HCT116 (cell line): ENCODE results near the gene ZBTB47. TPM values are rescaled to one million over a fixed set of nuclear protein-coding genes. Genes with fewer than 3 reads are reported as not detected.

Experiments used
- ATAC-seq: fragments of 200-7000 bp; cut with Tn5 transposase; 2 replicates; pipeline ENCODE4 v1.9.1; 2020; ENCODE audit warnings: mild to moderate bottlenecking, moderate library complexity
- BruUV-seq: library from RNA; stranded (reverse); fragments of 400-500 nt; replicated peaks from 2 replicates; lab custom pipeline; 2021; lab: Mats Ljungman, UMichigan
- CTCF ChIA-PET: fragments of 300-600 bp; sonication (Branson Sonifier 250); formaldehyde crosslinking; loops from one replicate; lab custom pipeline; 2021; ENCODE audit warnings: antibody characterized with exemption; lab: Charles Lee
- POLR2A ChIA-PET: fragments of 300-600, 350-600 bp; sonication (Branson Sonifier 250); formaldehyde crosslinking; loops from one replicate; lab custom pipeline; 2021; ENCODE audit warnings: antibody characterized with exemption; lab: Charles Lee
- RAD21 ChIA-PET, 2 experiments: fragments of 300-600 bp; sonication (Branson Sonifier 250); formaldehyde crosslinking; loops; one replicate each; lab custom pipeline; 2023; ENCODE audit warnings: low total read pairs in 2 of 2; ENCODE audit not compliant: uncharacterized antibody in 2 of 2, unreplicated experiment in 2 of 2, low non-redundant PET in 1 of 2; lab: Charles Lee
- DNase-seq: peaks from one replicate; pipeline ENCODE4 v3.0.0-alpha.2; 2010; ENCODE audit warnings: low read depth, low spot score
- H2AFZ ChIP-seq: fragments of 200-600 bp; shearing (Covaris generic), sonication (generic); 2 replicates; pipeline ENCODE4 v1.6.1; 2017; ENCODE audit warnings: low read depth, mixed run types, mixed read lengths, antibody characterized with exemption, low read length; ENCODE audit not compliant: poor library complexity, severe bottlenecking
- H3K27ac ChIP-seq: 2 replicates; pipeline ENCODE4 v1.5.1; 2012; ENCODE audit warnings: low read depth, low read length
- H3K27me3 ChIP-seq: fragments of 200-600 bp; sonication (generic); 2 replicates; pipeline ENCODE4 v1.6.1; 2016; ENCODE audit warnings: mixed run types, low read length, mixed read lengths; ENCODE audit not compliant: insufficient read depth
- H3K36me3 ChIP-seq, 2 experiments: fragments of 200-500 bp in 1 of 2; fragments of 200-600 bp in 1 of 2; sonication (Bioruptor generic) in 1 of 2; sonication (generic) in 1 of 2; 2 replicates each; pipeline versions ENCODE4 v1.5.1 to v1.6.1; 2014 to 2016; ENCODE audit warnings: low read length in 2 of 2, inconsistent platforms in 1 of 2, mixed read lengths in 1 of 2, mixed run types in 1 of 2; ENCODE audit not compliant: insufficient read depth in 2 of 2, control insufficient read depth in 1 of 2
- H3K4me1 ChIP-seq, 2 experiments: fragments of 200-600 bp in 1 of 2; sonication (generic) in 1 of 2; 2 replicates each; pipeline versions ENCODE4 v1.5.1 to v1.6.1; 2012 to 2017; ENCODE audit warnings: low read length in 2 of 2, inconsistent platforms in 1 of 2, mild to moderate bottlenecking in 1 of 2, mixed read lengths in 1 of 2, mixed run types in 1 of 2, moderate library complexity in 1 of 2; ENCODE audit not compliant: insufficient read depth in 2 of 2, control insufficient read depth in 1 of 2
- H3K4me2 ChIP-seq: fragments of 200-600 bp; sonication (generic); 2 replicates; pipeline ENCODE4 v1.6.1; 2017; ENCODE audit warnings: mixed run types, low read length, mixed read lengths
- H3K4me3 ChIP-seq, 2 experiments: fragments of 200-600 bp in 1 of 2; sonication (generic) in 1 of 2; replicated peaks in 1 of 2; 2 replicates each; pipeline ENCODE4 v1.5.1; 2011 to 2016; ENCODE audit warnings: low read length in 2 of 2, control low read depth in 1 of 2, low read depth in 1 of 2, mild to moderate bottlenecking in 1 of 2, mixed read lengths in 1 of 2, mixed run types in 1 of 2
- H3K79me2 ChIP-seq: fragments of 200-600 bp; sonication (generic); 2 replicates; pipeline ENCODE4 v1.6.1; 2017; ENCODE audit warnings: mild to moderate bottlenecking, mixed run types, low read length, moderate library complexity, mixed read lengths; ENCODE audit not compliant: insufficient read depth
- H3K9ac ChIP-seq: fragments of 200-600 bp; sonication (generic); 2 replicates; pipeline ENCODE4 v1.6.1; 2016; ENCODE audit warnings: low read length, mixed read lengths
- H3K9me2 ChIP-seq: fragments of 200-600 bp; sonication (generic), shearing (Covaris generic); 2 replicates; pipeline ENCODE4 v1.6.1; 2017; ENCODE audit warnings: mixed run types, mild to moderate bottlenecking, moderate library complexity; ENCODE audit not compliant: insufficient read depth
- H3K9me3 ChIP-seq, 2 experiments: fragments of 200-500 bp in 1 of 2; fragments of 200-600 bp in 1 of 2; sonication (Bioruptor generic) in 1 of 2; sonication (generic) in 1 of 2; 2 replicates each; pipeline ENCODE4 v1.6.1; 2014 to 2017; ENCODE audit warnings: low read length in 2 of 2, mixed read lengths in 2 of 2, inconsistent platforms in 1 of 2, low read depth in 1 of 2, mild to moderate bottlenecking in 1 of 2, mixed run types in 1 of 2, moderate library complexity in 1 of 2; ENCODE audit not compliant: control insufficient read depth in 1 of 2, insufficient read depth in 1 of 2
- H4K20me1 ChIP-seq: fragments of 200-600 bp; sonication (generic), shearing (Covaris generic); 2 replicates; pipeline ENCODE4 v1.6.1; 2017; ENCODE audit warnings: mixed run types, mild to moderate bottlenecking, moderate library complexity; ENCODE audit not compliant: insufficient read depth
- CEBPB ChIP-seq: IDR thresholded peaks from 2 replicates; pipeline ENCODE4 v1.6.1; 2012; ENCODE audit warnings: low read depth
- ELF1 ChIP-seq: IDR thresholded peaks from 2 replicates; pipeline ENCODE4 v1.6.1; 2012; ENCODE audit warnings: low read depth, borderline replicate concordance
- FOSL1 ChIP-seq: IDR thresholded peaks from 2 replicates; pipeline ENCODE4 v1.6.1; 2012; ENCODE audit warnings: low read depth
- MAX ChIP-seq: IDR thresholded peaks from 2 replicates; pipeline ENCODE4 v1.6.1; 2012
- SIN3A ChIP-seq: IDR thresholded peaks from 2 replicates; pipeline ENCODE4 v1.6.1; 2012; ENCODE audit warnings: low read depth
- SP1 ChIP-seq: IDR thresholded peaks from 2 replicates; pipeline ENCODE4 v1.6.1; 2012; ENCODE audit warnings: low read depth
- SRF ChIP-seq: IDR thresholded peaks from 2 replicates; pipeline ENCODE4 v1.6.1; 2012; ENCODE audit warnings: low read depth
- TCF7L2 ChIP-seq: IDR thresholded peaks from 2 replicates; pipeline ENCODE4 v1.7.0; 2011; ENCODE audit warnings: borderline replicate concordance, inconsistent platforms; ENCODE audit not compliant: insufficient read depth, insufficient read length; ENCODE audit errors: extremely low read depth
- YY1 ChIP-seq: IDR thresholded peaks from 2 replicates; pipeline ENCODE4 v1.6.1; 2011; ENCODE audit warnings: low read length, low read depth, moderate library complexity, mild to moderate bottlenecking; ENCODE audit not compliant: insufficient replicate concordance; ENCODE audit errors: extremely low read depth
- ZBTB33 ChIP-seq: IDR thresholded peaks from 2 replicates; pipeline ENCODE4 v1.6.1; 2011; ENCODE audit warnings: mild to moderate bottlenecking, low read length, moderate library complexity; ENCODE audit not compliant: insufficient replicate concordance; ENCODE audit errors: extremely low read depth
- ZFX ChIP-seq: fragments of 450-650 bp; IDR thresholded peaks from 2 replicates; pipeline ENCODE4 v1.6.1; 2017
- intact Hi-C: fragments of 100-400 bp; cut with micrococcal nuclease; formaldehyde crosslinking; loops from 2 replicates; pipeline ENCODE4 v1.10.0; 2022
- total RNA-seq: library from RNA; stranded (reverse); gene quantifications from one replicate; pipeline ENCODE4 v1.2.1, GENCODE V29; 2021; ENCODE audit not compliant: unreplicated experiment
- TF ChIP-seq, protein P1 (sequence below), 3 experiments: fragments of 200-600 bp in 1 of 3; sonication (generic) in 1 of 3; IDR thresholded peaks in 2 of 3; conservative IDR thresholded peaks in 1 of 3; 2 replicates each; pipeline ENCODE4 v1.5.1; 2012 to 2017; ENCODE audit warnings: low read depth in 2 of 3, low read length in 2 of 3, antibody characterized with exemption in 1 of 3, borderline replicate concordance in 1 of 3, control low read depth in 1 of 3, mild to moderate bottlenecking in 1 of 3, mixed read lengths in 1 of 3, mixed run types in 1 of 3, moderate library complexity in 1 of 3; ENCODE audit not compliant: insufficient read depth in 1 of 3

Gene ZBTB47
- total RNA-seq, 1 experiment from 2014 or later = 6.3 TPM

DNA sequence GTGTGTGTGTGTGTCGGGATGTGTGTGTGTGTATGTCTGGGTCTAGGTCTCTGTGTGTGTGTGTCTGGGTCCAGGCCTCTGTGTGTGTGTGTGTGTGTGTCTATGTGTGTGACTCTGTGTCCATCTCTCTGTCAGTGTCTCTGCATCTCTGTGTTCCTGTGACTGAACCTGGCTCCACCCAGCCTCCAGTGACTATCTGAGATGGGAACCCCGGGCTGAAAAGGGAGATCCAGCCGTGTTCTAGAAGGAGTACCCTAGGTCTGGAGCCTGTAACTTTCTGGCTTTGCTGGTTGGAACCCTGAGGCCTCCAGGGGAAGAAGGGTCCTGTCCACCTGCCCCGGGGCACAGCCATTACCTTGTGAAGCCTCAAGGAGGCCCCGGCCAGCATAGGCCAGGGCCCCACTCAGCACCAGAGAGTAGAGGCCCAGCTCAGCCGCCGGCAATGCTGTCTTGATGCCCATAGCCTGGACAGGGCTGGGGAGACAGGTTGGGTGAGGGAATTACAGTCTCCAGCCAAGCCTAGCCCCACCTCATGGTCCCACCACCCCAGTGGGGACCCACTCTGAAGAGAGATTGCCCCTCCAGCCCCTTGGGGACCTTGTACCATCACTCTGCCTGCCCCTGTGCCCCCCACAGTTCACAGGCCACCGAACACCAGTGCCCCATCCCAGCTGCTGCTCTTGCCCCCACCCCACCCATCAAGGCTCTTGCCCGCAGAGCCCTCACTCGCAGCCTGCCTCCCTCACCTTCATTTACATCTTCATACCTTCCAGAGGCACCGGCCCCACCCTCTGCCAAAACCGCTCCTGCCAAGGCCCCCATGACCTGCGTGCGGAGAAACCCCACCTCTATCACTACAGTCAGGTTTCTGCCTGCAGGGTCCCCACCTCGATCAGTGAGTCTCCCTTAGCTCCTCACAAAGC is 47.1 kb downstream of the ZBTB47 start:
- DNase-seq (no peak), ATAC-seq (no peak)
- no peaks in the 10 kb centered on the region for H3K4me1 ChIP-seq
- TF ChIP-seq MAX (no peak), ELF1 (no peak), FOSL1 (no peak), TCF7L2 (no peak), SRF (no peak), ZFX (no peak), SP1 (no peak), ZBTB33 (no peak), CEBPB (no peak), YY1 (no peak), SIN3A (no peak)
- TF ChIP-seq, protein P1, sequence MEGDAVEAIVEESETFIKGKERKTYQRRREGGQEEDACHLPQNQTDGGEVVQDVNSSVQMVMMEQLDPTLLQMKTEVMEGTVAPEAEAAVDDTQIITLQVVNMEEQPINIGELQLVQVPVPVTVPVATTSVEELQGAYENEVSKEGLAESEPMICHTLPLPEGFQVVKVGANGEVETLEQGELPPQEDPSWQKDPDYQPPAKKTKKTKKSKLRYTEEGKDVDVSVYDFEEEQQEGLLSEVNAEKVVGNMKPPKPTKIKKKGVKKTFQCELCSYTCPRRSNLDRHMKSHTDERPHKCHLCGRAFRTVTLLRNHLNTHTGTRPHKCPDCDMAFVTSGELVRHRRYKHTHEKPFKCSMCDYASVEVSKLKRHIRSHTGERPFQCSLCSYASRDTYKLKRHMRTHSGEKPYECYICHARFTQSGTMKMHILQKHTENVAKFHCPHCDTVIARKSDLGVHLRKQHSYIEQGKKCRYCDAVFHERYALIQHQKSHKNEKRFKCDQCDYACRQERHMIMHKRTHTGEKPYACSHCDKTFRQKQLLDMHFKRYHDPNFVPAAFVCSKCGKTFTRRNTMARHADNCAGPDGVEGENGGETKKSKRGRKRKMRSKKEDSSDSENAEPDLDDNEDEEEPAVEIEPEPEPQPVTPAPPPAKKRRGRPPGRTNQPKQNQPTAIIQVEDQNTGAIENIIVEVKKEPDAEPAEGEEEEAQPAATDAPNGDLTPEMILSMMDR (IDR thresholded peaks at IDR 0.05 in 2 of 3, conservative IDR thresholded peaks at IDR 0.05 in 1 of 3; ENCODE audit: borderline replicate concordance in 1 of 3, insufficient read depth in 1 of 3, low read depth in 2 of 3, low read length in 2 of 3) = no peak
- H3K9me2 ChIP-seq = no peaks in the 10 kb centered on the region
- H3K9me3 ChIP-seq = no peaks in the 10 kb centered on the region
- H3K79me2 ChIP-seq = no peaks in the 10 kb centered on the region
- H3K4me2 ChIP-seq = no peak overlapping the region
- H3K27ac ChIP-seq = no peak overlapping the region
- H3K4me3 ChIP-seq = no peak overlapping the region
- ChIA-PET POLR2A (interaction anchor here (0.7 kb wide), 1 partner anchor 1669 kb away, joined by 3 read pairs; no protein-coding TSS in a partner anchor), CTCF (no interaction called here), RAD21 (no interaction called here)
- BruUV-seq = no TSS peak
- no peaks in the 10 kb centered on the region for H3K36me3 ChIP-seq
- 0 out of 2 replicates have a peak, but pooled peaks cover 3% of the 10 kb centered on the region for H3K27me3 ChIP-seq
- no peak overlapping the region for H2AFZ ChIP-seq
- no peak overlapping the region for H3K9ac ChIP-seq
- no peaks in the 10 kb centered on the region for H4K20me1 ChIP-seq
- intact Hi-C loops = no loop called here
